Pancreas (tissue), 10 donors: Measurements from ENCODE around the gene BDH1. TPM values are rescaled to one million over a fixed set of nuclear protein-coding genes. Genes with fewer than 3 reads are reported as not detected.
"Not testable (repeated sequence)": the region's sequence is repeated elsewhere in the genome, so short reads cannot be mapped to it uniquely, and the experiment has no call there.

ENCODE experiments used
- ATAC-seq, 4 donors: fragments of 200-7000 bp; cut with Tn5 transposase; one replicate each; pipeline versions ENCODE4 v1.8.0 to v1.9.1; 2020; ENCODE audit warnings: mild to moderate bottlenecking in 4 of 4, moderate library complexity in 4 of 4
- DNase-seq, 6 donors: peaks; one replicate each; pipeline ENCODE4 v3.0.0-alpha.2; 2020
- FAIRE-seq: peaks from 2 replicates; lab custom pipeline; 2012; peaks lifted over from hg19 to GRCh38; lab: Jason Lieb, UNC
- H3K27ac ChIP-seq, 4 donors: fragments of 200-600 bp; sonication (generic); 1 replicate in 3 of 4; 2 replicates in 1 of 4; pipeline versions ENCODE4 v1.5.0 to v1.8.0; 2020
- H3K27me3 ChIP-seq, 4 donors: fragments of 200-600 bp; one replicate each; pipeline ENCODE4 v1.8.0; 2021
- H3K36me3 ChIP-seq, 3 donors: fragments of 200-600 bp; sonication (generic) in 1 of 3; one replicate each; pipeline versions ENCODE4 v1.5.0 to v1.8.0; 2020 to 2021
- H3K4me1 ChIP-seq, 3 donors: fragments of 200-600 bp; one replicate each; pipeline ENCODE4 v1.8.0; 2021
- H3K4me3 ChIP-seq, 4 donors: fragments of 200-600 bp; sonication (generic) in 2 of 4; one replicate each; pipeline versions ENCODE4 v1.5.0 to v1.8.0; 2020 to 2021
- H3K9me3 ChIP-seq, 4 donors: fragments of 200-600 bp; one replicate each; pipeline ENCODE4 v1.8.0; 2021
- WGBS, 2 donors: extraction: QIAGEN DNeasy Blood & Tissue Kit; methylation state at CpG; one replicate each; pipeline ENCODE4 v1.1.7; 2013; 5-methylcytosine and 5-hydroxymethylcytosine counted together
- intact Hi-C, 3 donors: fragments of 100-400 bp; cut with DNase I; formaldehyde crosslinking; loops; one replicate each; pipeline versions ENCODE4 v1.11.1 to v1.14.2; 2022
- polyA plus RNA-seq, 2 donors: library from polyadenylated mRNA; stranded (reverse); fragments of 200-250 nt; gene quantifications; one replicate each; pipeline ENCODE4 v1.2.3, GENCODE V29; 2013
- total RNA-seq, 6 donors: library from RNA; stranded (reverse); fragmentation: NEBNext Ultra II Directional in 4 of 6; extraction: Animal tissue kit (Norgen Biotek cat#: 25700) in 4 of 6; gene quantifications; one replicate each; pipeline versions ENCODE4 v1.2.1 to v1.2.4, GENCODE V29; 2021 to 2023
- TF ChIP-seq, protein P1 (sequence below), 4 donors: fragments of 200-600 bp; sonication (generic) in 3 of 4; IDR thresholded peaks; one replicate each; pipeline versions ENCODE4 v1.5.0 to v1.8.0; 2021; ENCODE audit warnings: antibody characterized with exemption in 4 of 4
- donor health status: healthy with polysubstance abuse.
- donor health status: DM: no; HTN: no; CAD: no; lungs with moderate emphysema.
- donor health status: DM: no; HTN: no; CAD: no.
- donor health status: control.
- donor health status: control.
- donor health status: Bipolar disorder and iron deficiency.
- donor health status: DM: yes; HTN: yes; CAD: no.
- donor health status: DM: no; HTN: no; CAD: no.
- donor health status: DM: no; HTN: no; CAD: no.
- donor health status: DM: yes; HTN: yes; CAD: no.

Gene BDH1
- total and polyA plus RNA-seq, 8 donors = 2.1 to 20.8 (median 8.3) TPM

DNA sequence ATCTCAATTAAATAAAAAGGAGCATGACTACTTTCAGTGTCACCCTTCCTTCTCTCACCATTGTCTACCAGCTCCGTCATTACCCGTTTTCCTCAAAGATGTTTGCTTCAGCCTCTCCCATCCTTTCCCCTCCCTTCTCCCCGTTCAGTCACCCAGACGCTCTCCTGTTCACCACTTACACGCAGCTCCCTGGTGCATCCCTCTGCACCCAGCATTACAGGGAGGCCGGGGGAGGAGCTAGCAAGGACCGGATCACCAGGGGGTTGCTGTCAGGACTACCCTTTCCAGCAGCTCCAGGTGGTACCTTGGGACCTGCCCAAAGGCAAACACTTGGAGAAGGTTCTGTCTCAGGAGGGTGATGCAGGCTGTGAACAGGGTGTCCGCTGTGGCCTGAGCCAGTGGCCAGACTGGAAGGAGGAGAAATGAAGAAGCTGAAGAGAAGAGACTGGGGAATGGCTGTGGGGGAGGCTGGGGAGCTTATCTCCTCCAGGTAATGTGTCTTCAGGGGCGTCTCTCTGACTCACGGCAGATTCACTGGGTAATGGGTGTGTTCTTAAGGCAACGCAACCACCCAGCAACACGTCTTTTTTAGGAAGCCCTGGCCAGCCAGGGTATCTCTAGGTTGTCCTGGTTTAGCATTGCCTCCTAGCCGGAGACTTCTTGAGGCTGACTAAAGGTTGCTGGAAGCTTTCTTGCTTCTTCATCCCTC is 21.8 kb upstream of the BDH1 start:
- Histone ChIP-seq H3K9me3 (no peaks in the 10 kb centered on the region), H3K27ac (no peak overlapping the region), H3K4me3 (no peak overlapping the region), H3K4me1 (no peaks in the 10 kb centered on the region), H3K36me3 (no peaks in the 10 kb centered on the region), H3K27me3 (no peaks in the 10 kb centered on the region)
- 80 to 90% methylated on average over 13 of the region's 13 CpGs for WGBS, 2 donors
- TF ChIP-seq, protein P1, sequence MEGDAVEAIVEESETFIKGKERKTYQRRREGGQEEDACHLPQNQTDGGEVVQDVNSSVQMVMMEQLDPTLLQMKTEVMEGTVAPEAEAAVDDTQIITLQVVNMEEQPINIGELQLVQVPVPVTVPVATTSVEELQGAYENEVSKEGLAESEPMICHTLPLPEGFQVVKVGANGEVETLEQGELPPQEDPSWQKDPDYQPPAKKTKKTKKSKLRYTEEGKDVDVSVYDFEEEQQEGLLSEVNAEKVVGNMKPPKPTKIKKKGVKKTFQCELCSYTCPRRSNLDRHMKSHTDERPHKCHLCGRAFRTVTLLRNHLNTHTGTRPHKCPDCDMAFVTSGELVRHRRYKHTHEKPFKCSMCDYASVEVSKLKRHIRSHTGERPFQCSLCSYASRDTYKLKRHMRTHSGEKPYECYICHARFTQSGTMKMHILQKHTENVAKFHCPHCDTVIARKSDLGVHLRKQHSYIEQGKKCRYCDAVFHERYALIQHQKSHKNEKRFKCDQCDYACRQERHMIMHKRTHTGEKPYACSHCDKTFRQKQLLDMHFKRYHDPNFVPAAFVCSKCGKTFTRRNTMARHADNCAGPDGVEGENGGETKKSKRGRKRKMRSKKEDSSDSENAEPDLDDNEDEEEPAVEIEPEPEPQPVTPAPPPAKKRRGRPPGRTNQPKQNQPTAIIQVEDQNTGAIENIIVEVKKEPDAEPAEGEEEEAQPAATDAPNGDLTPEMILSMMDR (IDR thresholded peaks at IDR 0.05) = no peak
- no peak for DNase-seq
- no peak for FAIRE-seq
- intact Hi-C loops = no loop called here
- no peak for ATAC-seq

DNA sequence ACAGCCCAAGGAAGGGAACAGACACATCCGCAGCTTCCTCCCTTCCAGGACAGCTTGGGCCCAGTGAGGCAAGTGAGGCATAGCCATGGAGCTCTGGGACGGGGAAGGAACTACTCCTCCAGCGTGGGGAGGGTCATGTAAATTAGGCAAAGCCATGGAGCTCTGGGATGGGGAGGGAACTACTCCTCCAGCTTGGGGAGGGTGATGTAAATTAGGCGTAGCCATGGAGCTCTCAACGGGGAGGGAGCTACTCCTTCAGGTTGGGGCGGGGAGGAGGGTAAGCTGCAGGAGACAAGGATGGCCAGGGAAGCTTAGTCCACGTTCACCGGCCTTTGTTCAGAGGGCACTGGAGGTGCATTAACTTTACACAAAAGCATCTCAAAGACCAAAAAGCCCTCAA is 21.1 kb upstream of the BDH1 start:
- Histone ChIP-seq H3K27ac (no peak overlapping the region), H3K36me3 (no peaks in the 10 kb centered on the region), H3K9me3 (no peaks in the 10 kb centered on the region), H3K27me3 (no peaks in the 10 kb centered on the region), H3K4me1 (no peaks in the 10 kb centered on the region), H3K4me3 (no peak overlapping the region)
- DNase-seq (no peak), ATAC-seq (no peak), FAIRE-seq (no peak)
- TF ChIP-seq, protein P1 (IDR thresholded peaks at IDR 0.05) = no peak
- intact Hi-C loops = no loop called here
- 84 to 85% methylated on average over 8 of the region's 8 CpGs for WGBS, 2 donors

DNA sequence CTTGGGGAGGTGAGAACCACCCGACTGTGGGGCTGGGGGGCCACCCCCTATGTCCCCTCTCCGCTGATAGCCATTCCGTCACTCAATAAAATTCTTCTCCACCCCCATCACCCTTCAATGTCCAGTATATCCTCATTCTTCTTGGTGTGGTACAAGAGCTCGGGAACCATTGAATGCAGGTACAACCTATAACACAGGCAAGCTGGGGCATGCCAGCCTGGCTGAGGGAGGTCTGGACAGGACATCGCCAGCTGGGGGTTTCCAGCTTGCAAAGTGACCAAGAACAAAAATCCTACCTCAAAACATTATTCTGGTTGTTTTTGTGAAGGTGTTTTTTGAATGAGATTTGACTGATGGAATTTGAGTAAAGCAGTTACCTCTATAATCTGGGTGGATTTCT is 19.6 kb upstream of the BDH1 start:
- ATAC-seq = no peak
- no peaks in the 10 kb centered on the region for H3K4me1 ChIP-seq

DNA sequence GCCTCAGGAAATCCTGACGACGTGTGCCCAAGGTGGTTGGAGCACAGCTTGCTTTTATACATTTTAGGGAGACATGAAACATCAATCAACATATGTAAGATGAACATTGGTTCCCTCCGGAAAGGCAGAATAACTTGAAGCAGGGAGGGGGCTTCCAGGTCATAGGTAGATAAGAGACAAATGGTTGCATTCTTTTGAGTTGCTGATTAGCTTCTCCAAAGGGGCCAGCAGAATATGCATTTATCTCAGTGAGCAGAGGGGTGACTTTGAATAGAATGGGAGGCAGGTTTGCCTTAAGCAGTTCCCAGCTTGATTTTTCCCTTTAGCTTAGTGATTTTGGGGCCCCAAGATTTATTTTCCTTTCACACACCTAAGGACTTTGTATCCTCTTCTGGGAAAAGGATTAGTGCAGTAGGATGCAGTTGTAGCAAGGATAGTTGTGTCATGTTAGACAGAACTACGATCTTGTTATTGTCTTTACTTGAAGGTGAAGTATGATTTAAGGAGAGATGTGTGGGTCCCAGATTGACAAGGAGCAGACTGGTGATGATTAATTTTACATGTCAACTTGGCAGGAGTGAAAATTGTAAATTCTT is 18.7 kb upstream of the BDH1 start:
- H3K4me3 ChIP-seq, H3K27me3 ChIP-seq, DNase-seq, ATAC-seq, H3K4me1 ChIP-seq, H3K9me3 ChIP-seq, FAIRE-seq, H3K27ac ChIP-seq, H3K36me3 ChIP-seq, intact Hi-C loops: not testable (repeated sequence)
- 60% methylated on average over 4 of the region's 4 CpGs for WGBS, 2 donors

More for the DNA sequence above, 19.6 kb upstream of the BDH1 start:
- Histone ChIP-seq H3K27me3 (no peaks in the 10 kb centered on the region), H3K27ac (no peak overlapping the region), H3K36me3 (no peaks in the 10 kb centered on the region), H3K4me3 (no peak overlapping the region), H3K9me3 (no peaks in the 10 kb centered on the region)
- TF ChIP-seq, protein P1 (IDR thresholded peaks at IDR 0.05) = no peak
- WGBS, 2 donors = 92% methylated on average over 5 of the region's 5 CpGs
- intact Hi-C loops = no loop called here
- no peak for DNase-seq
- no peak for FAIRE-seq

DNA sequence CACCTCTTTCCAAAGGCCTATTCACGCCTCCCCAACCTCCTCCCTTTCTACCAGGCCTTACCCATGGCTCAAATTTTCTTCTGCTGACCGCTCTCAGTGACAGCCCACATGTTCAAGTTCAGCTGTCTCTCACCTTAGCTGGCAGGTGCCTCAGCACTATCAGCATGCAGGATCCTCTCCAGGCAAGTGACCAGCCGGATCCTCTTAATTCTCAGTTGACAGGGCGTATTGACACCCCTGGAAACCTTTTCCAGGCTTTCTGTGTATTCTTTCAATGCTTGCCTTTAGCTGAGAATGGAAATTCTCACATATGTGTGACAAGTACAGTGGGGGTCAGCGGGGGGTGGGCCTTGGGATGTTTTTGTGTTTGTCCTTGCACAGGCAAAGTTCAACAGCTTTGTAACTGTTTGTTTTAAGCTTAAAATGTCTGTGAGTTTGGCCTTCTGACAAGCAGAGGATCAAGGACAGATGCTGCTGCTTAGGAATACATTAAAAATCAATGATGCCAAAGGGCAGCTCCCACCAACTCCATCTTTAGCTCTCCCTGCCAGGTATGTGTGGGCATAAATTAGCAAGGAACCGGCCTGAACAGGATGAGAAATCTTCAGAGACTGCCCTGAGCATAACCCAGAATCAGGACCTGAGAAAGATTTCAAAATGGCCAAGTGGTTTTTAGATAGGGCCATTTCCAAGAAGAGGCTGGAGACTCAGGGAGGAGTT is 17.4 kb upstream of the BDH1 start:
- H3K4me1 ChIP-seq = no peaks in the 10 kb centered on the region
- no peaks in the 10 kb centered on the region for H3K9me3 ChIP-seq
- H3K27ac ChIP-seq = no peak overlapping the region
- no peaks in the 10 kb centered on the region for H3K27me3 ChIP-seq
- FAIRE-seq (no peak), ATAC-seq (no peak), DNase-seq (no peak)
- intact Hi-C loops = no loop called here
- H3K36me3 ChIP-seq = no peaks in the 10 kb centered on the region
- WGBS, 2 donors = 47 to 48% methylated on average over 6 of the region's 6 CpGs
- H3K4me3 ChIP-seq = no peak overlapping the region
- TF ChIP-seq, protein P1 (IDR thresholded peaks at IDR 0.05) = no peak

DNA sequence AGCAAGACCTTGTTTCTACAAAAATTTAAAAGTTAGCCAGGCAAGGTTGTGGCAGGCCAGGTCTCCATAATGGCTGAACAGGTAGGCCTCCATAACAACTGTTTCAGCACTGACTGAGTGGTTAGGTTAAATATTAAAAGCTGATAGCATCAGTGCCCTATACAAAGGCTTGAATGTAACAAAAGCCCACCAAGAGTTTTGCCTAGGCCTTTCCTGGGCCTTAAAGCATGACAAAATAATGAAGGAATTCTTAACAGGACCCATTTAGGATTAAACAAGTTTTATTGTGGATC is 16.1 kb upstream of the BDH1 start:
- H3K36me3 ChIP-seq, H3K4me1 ChIP-seq, DNase-seq, intact Hi-C loops, FAIRE-seq, H3K9me3 ChIP-seq, ATAC-seq, H3K27ac ChIP-seq, H3K4me3 ChIP-seq, H3K27me3 ChIP-seq: not testable (repeated sequence)

DNA sequence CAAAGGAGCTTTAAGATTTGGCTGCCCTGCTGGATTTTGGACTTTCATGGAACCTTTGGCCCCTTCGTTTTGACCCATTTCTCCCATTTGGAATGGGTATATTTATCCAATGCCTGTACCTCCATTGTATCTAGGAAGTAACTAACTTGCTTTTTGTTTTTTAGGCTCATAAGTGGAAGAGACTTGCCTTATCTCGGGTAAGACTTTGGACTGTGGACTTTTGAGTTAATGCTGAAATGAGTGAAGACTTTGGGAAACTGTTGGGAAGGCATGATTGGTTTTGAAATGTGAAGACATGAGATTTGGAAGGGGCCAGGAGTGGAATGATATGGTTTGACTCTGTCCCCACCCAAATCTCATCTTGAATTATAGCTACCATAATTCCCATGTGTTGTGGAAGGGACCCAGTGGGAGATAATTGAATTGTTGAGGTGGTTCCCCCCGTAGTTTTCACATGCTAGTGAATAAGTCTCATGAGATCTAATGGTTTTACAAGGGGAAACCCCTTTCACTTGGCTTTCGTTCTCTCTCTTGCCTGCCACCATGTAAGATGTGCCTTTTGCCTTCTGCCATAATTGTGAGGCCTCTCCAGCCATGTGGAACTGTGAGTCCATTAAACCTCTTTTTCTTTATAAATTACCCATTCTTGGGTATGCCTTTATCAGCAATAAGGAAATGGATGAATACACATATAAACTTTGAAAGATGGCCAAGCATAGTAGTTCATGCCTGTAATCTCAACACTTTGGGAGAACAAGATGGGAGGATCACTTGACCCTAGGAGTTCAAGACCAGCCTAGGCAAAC is 15.5 kb upstream of the BDH1 start:
- DNase-seq, intact Hi-C loops, H3K27me3 ChIP-seq, ATAC-seq, H3K4me3 ChIP-seq, H3K4me1 ChIP-seq, H3K9me3 ChIP-seq, H3K36me3 ChIP-seq, FAIRE-seq, H3K27ac ChIP-seq: not testable (repeated sequence)
- 88 to 91% methylated on average over 4 of the region's 4 CpGs for WGBS, 2 donors

DNA sequence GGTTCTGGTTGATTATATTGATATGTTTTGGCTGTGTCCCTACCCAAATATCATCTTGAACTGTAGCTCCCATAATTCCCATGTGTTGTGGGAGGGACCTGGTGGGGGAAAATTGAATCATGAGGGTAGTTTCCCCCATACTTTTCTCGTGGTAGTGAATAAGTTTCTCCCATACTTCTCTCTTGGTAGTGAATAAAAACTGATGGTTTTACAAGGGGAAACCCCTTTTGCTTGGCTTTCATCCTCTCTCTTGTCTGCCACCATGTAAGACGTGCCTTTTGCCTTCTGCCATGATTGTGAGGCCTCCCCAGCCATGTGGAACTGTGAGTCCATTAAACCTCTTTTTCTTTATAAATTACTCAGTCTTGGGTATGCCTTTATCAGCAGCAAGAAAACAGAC is 13.7 kb upstream of the BDH1 start:
- H3K27ac ChIP-seq, H3K9me3 ChIP-seq, ATAC-seq, intact Hi-C loops, H3K4me3 ChIP-seq, H3K4me1 ChIP-seq, FAIRE-seq, H3K36me3 ChIP-seq, H3K27me3 ChIP-seq, DNase-seq: not testable (repeated sequence)
- 69 to 77% methylated on average over 2 of the region's 2 CpGs for WGBS, 2 donors
